ENCODE measurements around the gene ZNF543. TPM values are rescaled to one million over a fixed set of nuclear protein-coding genes. Genes with fewer than 3 reads are reported as not detected.

Gene ZNF543
- 7.8 and 8.5 TPM in 2 replicates for total RNA-seq

DNA sequence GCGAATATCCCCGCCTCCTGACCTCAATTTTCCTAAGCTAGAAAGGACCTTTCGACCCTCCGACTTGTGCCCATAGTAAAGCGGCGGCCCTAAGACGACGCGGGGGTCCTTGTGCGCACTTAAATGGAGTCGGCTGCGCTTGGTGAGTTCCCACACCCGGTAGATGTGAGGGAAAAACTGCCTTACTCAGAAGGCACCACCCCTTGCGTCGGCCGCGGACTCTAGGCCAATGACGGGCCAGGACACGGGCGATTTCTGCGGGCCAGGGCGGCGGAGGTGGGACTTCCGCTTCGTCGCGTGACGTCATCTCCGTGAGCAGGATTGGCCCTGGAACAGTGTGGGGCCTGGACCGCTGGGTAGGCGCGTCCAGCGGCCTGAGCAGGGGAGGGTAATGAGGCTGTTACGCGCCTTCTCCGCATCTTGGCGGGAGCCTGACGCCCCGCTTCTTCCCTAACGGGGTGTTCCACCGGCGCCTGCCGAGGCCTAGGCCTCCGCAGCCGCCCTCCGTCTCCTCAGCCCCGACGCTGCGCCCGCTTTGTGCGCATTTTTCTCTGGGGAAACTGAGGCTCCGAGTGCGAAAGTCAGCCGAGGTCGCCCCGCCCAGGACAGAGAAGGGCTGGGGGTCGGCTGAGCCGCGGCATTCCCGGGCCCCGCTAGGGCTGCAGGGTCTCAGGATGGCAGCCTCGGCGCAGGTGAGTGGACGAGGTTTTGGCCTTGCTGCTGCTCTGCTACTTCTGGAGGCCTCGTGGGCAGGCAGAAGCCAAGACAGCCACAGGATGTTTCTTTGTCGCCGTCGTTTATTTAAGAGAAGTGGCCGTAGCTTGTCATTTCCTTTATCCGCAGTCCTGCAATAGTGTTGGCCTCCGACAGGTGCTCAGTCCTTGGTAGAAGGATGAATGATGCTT, at the start of gene ZNF543:
Gene ZNF543 (plus strand): TSS at position 293 of the 905 bp plus-strand sequence. CDS start 382 bp downstream, at position 675.

DNA sequence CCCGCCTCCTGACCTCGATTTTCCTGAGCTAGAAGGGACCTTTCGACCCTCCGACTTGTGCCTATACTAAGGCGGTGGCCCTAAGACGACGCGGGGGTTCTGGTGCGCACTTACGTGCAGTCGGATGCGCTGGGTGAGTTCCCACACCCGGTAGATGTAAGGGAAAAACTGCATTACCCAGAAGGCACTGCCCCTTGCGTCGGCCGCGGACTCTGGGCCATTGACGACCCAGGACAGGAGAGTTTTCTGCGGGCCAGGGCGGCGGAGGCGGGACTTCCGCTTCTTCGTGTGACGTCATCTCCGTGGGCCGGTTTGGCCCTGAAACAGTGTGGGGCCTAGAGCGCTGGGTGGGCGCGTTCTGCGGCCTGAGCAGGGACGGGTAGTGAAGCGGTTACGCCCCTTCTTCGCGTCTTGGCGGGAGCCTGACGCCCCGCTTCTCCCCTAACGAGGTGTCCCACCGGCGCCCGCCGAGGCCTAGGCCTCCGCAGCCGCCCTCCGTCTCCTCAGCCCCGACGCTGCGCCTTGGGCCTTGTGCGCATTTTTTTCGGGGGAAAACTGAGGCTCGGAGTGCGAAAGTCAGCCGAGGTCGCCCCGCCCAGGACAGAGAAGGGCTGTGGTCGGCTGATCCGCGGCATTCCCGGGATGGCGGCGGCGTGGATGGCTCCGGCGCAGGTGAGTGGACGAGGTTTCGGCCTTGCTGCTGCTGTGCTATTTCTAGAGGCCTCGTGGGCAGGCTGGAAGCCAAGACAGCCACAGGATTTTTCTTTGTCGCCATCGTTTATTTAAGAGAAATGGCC, 39.9 kb upstream of the ZNF543 start, which contains the start of gene ZNF460:
Gene ZNF460 (plus strand): TSS at position 321 of the 797 bp plus-strand sequence. CDS start 322 bp downstream, at position 643.

DNA sequence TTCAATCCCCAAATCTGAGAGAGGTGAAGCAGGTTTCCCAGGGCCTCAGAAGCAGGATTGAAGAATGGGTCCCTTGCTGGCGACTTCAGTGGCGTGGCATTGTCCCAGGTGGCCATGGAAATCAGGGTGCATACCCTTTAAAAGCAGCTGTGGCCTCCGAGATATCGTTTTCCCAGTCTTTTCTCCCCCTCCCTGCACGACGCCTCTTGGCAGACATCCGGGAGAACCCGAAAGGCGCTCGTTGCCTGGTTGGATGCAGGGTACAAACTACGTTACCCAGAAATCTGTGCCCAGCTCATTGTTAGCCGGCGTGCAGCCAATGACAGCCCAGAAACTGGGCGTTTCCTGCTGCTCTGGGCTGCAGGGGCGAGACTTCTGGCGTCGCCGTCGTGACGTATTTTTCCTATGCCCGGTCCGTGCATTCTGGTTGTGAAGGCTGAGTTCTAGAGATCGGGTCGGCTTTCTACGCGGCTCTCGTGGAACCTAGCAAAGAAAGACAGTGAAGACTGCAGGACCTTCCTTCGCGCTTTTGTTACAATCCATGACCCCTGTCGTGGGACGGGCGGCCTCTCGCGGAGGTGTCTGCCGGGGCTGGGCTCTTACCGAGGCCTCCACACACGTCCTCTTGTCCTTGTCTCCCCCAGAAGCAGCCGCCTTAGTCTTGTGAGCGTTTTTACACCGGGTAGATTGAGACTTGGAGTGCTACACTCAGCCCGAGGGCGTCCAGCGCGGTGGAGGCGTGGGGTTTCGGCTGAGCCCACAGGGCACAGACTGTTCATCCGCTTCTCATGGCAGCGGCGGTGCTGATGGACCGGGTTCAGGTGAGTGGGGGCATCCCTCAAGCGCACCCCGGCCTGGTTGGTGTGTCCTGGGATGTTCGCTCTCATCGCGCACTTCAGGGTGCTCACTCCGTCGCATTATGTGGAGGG, 30.9 kb downstream of the ZNF543 start, which contains the start of gene ZNF304:
Gene ZNF304 (plus strand): TSS at position 395 of the 929 bp plus-strand sequence. CDS start 394 bp downstream, at position 789.

DNA sequence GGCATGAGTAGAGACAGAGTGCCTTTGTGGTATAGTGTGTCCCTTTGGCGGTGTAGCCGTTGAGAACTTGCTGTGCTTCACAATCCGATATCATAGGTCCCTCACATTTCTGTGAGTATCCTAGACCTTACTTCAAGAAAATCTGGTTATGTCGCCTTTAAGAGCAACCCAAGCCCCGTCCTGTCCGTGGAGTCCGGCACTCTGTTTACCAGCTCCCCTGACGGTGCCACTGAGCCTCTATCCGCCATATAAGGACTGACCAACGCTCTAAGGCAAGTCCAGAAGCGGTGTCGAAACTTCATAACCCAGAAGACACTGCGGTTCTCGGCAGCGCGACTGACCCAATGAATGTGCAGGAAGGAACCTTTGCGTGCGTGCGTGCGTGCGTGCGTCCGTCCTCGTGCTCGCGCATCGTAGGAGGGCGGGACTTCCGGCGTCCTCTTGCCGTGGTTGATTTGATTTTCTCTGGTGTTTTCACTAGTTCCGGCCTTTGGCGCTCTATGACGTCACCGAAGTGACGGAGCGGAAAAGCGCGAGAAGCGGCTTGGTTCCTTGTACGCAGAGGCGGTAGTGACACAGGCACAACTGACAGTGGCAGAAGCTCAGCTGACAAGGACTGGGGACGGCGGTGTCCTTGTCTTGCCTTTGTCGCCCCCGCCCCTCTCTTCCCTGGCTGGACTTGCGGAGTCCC, 42.9 kb downstream of the ZNF543 start, which contains the start of the genes TRAPPC2B and ZNF547:
Gene TRAPPC2B (plus strand): TSS at position 555 of the 691 bp plus-strand sequence. CDS start 1,283 bp downstream, outside the sequence.
Gene ZNF547 (plus strand): TSS at position 555 of the 691 bp plus-strand sequence. CDS start 5,005 bp downstream, outside the sequence.

Other genes with a start within 250 kb of the ZNF543 start
- not detected in 2 replicates for gene USP29, start 200.5 kb upstream of the ZNF543 start, total RNA-seq
- not detected in 2 replicates for gene ZIM3, start 175.3 kb upstream of the ZNF543 start, total RNA-seq
- gene DUXA, start 153.0 kb upstream of the ZNF543 start, total RNA-seq: not detected in 2 replicates
- gene ZNF264, start 129.0 kb upstream of the ZNF543 start, total RNA-seq: 16.2 and 37.1 TPM in 2 replicates
- gene AURKC, start 89.4 kb upstream of the ZNF543 start, total RNA-seq: 0.61 and 0.65 TPM in 2 replicates
- 18.5 and 22.3 TPM in 2 replicates for gene ZNF805, start 79.8 kb upstream of the ZNF543 start, total RNA-seq
- 40.9 and 45.5 TPM in 2 replicates for gene ZNF460, start 40.0 kb upstream of the ZNF543 start, total RNA-seq
- 7.4 and 7.8 TPM in 2 replicates for gene ZNF304, start 30.8 kb downstream of the ZNF543 start, total RNA-seq
- gene TRAPPC2B, start 43.1 kb downstream of the ZNF543 start, total RNA-seq: 7.4 and 14.0 TPM in 2 replicates
- gene ZNF547, start 43.1 kb downstream of the ZNF543 start, total RNA-seq: 1.6 and 2.1 TPM in 2 replicates
- gene ZNF548, start 69.4 kb downstream of the ZNF543 start, total RNA-seq: 9.7 and 15.6 TPM in 2 replicates
- gene ZNF17, start 90.7 kb downstream of the ZNF543 start, total RNA-seq: 8.2 and 11.0 TPM in 2 replicates
- gene ZNF749, start 114.9 kb downstream of the ZNF543 start, total RNA-seq: 7.8 and 13.8 TPM in 2 replicates
- gene VN1R1, start 136.7 kb downstream of the ZNF543 start, total RNA-seq: 0.30 and 0.32 TPM in 2 replicates
- gene ZNF772, start 157.1 kb downstream of the ZNF543 start, total RNA-seq: 8.8 and 13.1 TPM in 2 replicates
- gene ZNF419, start 167.3 kb downstream of the ZNF543 start, total RNA-seq: 7.3 and 8.8 TPM in 2 replicates
- gene ZNF773, start 179.5 kb downstream of the ZNF543 start, total RNA-seq: 7.5 and 8.1 TPM in 2 replicates
- gene ZNF549, start 206.9 kb downstream of the ZNF543 start, total RNA-seq: 3.5 and 5.2 TPM in 2 replicates
- 2.9 and 5.8 TPM in 2 replicates for gene ZNF550, start 239.4 kb downstream of the ZNF543 start, total RNA-seq